ENCODE data around the gene CGB8.

DNA sequence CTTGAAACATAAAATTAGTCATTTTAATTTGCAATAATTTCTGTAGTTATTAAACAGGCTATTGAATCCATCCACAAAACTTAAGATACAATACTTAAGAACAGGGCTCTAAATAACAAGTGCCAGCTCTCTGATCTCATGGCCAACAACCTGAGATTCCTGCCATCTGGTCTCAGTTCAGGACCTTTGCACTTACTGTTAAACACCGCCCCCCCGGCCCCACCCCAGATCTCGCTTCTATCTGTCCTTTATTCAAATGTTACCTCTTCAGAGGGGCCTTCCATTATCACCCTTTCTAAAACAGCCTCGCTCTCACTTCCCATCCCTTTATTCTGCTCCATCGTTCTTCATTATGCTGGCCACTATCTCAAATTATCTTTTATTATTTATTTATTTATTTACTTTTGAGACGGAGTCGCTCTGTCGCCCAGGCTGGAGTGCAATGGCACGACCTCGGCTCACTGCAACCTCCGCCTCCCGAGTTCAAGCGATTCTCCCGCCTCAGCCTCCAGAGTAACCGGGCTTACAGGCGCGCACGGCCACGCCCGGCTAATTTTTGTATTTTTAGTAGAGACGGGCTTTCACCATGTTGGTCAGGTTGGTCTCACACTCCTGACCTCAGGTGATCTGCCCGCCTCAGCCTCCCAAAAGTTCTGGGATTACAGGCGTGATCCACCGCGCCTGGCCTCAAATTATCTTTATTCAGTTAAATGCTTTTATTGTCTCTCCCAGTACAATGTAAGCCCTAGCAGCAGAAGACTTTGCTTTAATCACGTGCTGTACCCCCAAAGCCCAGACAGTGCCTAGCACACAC is 35.5 kb upstream of the CGB8 start:
- TF ChIP-seq, protein P1, sequence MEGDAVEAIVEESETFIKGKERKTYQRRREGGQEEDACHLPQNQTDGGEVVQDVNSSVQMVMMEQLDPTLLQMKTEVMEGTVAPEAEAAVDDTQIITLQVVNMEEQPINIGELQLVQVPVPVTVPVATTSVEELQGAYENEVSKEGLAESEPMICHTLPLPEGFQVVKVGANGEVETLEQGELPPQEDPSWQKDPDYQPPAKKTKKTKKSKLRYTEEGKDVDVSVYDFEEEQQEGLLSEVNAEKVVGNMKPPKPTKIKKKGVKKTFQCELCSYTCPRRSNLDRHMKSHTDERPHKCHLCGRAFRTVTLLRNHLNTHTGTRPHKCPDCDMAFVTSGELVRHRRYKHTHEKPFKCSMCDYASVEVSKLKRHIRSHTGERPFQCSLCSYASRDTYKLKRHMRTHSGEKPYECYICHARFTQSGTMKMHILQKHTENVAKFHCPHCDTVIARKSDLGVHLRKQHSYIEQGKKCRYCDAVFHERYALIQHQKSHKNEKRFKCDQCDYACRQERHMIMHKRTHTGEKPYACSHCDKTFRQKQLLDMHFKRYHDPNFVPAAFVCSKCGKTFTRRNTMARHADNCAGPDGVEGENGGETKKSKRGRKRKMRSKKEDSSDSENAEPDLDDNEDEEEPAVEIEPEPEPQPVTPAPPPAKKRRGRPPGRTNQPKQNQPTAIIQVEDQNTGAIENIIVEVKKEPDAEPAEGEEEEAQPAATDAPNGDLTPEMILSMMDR (conservative IDR thresholded peaks at IDR 0.05; ENCODE audit: low read depth, low read length) = no peak
- no peak for TF ChIP-seq EZH2 (IDR thresholded peaks at IDR 0.05; ENCODE audit: borderline replicate concordance, low read depth, low read length, poor library complexity, severe bottlenecking)
